ENCODE measurements around the gene AFAP1L2. TPM values are rescaled to one million over a fixed set of nuclear protein-coding genes. Genes with fewer than 3 reads are reported as not detected.

AFAP1L2 gene
- total and polyA plus RNA-seq, 4 experiments from 2014 or later: 0.50 to 4.3 (median 2.3) TPM

- Mint-ChIP-seq H3K27me3 (peaks cover 57 to 66% of the 10 kb centered on the region in 2 donors), H3K4me3 (no peak overlapping the region), H3K36me3 (peaks cover 0 to 2% of the 10 kb centered on the region in 2 donors), H3K27ac (no peak overlapping the region), H3K4me1 (peaks cover 0 to 18% (median 11%) of the 10 kb centered on the region in 4 donors), H3K9me3 (peaks cover 0 to 1% (median 0%) of the 10 kb centered on the region in 8 donors)
- no peaks in the 10 kb centered on the region for H3K9me3 ChIP-seq (ENCODE audit: control insufficient read depth in 1 of 2, low read length in 2 of 2)
- CTCF ChIA-PET (ENCODE audit: partially characterized antibody): interaction anchor here (1.4 kb wide), 1 partner anchor 97 kb away, joined by 3 read pairs; no protein-coding TSS in a partner anchor
- H3K27ac ChIP-seq (ENCODE audit: low read depth, low read length): no peak overlapping the region
- intact Hi-C loops (cut with micrococcal nuclease): no loop called here
- DNase-seq: no peak
- H3K36me3 ChIP-seq (ENCODE audit: insufficient read depth, low read length): no peaks in the 10 kb centered on the region
- no peaks in the 10 kb centered on the region for H3K4me1 ChIP-seq (ENCODE audit: insufficient read depth, low read length)
- POLR2A ChIA-PET (ENCODE audit: partially characterized antibody): no interaction called here
- no peaks in the 10 kb centered on the region for H3K27me3 ChIP-seq (ENCODE audit: insufficient read depth, low read length)
- H3K4me3 ChIP-seq (ENCODE audit: low read length in 2 of 2): no peak overlapping the region
Measured at GRCh38 chr10:114401195-114401791, 3.0 kb downstream of the AFAP1L2 start.

GRCh38 chr10:114400091-114400490, 4.2 kb downstream of the AFAP1L2 start:
- H3K27ac Mint-ChIP-seq: no peak overlapping the region

GRCh38 chr10:114399576-114399975, 4.7 kb downstream of the AFAP1L2 start:
- Mint-ChIP-seq H3K4me1 (peaks cover 0 to 11% (median 7%) of the 10 kb centered on the region in 4 donors), H3K27ac (no peak overlapping the region), H3K27me3 (peaks cover 54 to 61% of the 10 kb centered on the region in 2 donors), H3K36me3 (no peaks in the 10 kb centered on the region), H3K9me3 (no peaks in the 10 kb centered on the region), H3K4me3 (no peak overlapping the region)
- POLR2A ChIA-PET (ENCODE audit: partially characterized antibody): no interaction called here
- no peak for DNase-seq
- Histone ChIP-seq H3K36me3 (ENCODE audit: insufficient read depth, low read length) (no peaks in the 10 kb centered on the region), H3K9me3 (ENCODE audit: control insufficient read depth in 1 of 2, low read length in 2 of 2) (no peaks in the 10 kb centered on the region), H3K4me3 (ENCODE audit: low read length in 2 of 2) (no peak overlapping the region), H3K27ac (ENCODE audit: low read depth, low read length) (no peak overlapping the region), H3K27me3 (ENCODE audit: insufficient read depth, low read length) (no peaks in the 10 kb centered on the region), H3K4me1 (ENCODE audit: insufficient read depth, low read length) (no peaks in the 10 kb centered on the region)
- intact Hi-C loops (cut with micrococcal nuclease): no loop called here
- CTCF ChIA-PET (ENCODE audit: partially characterized antibody): no interaction called here

More at GRCh38 chr10:114400091-114400490, 4.2 kb downstream of the AFAP1L2 start:
- Mint-ChIP-seq H3K4me3 (no peak overlapping the region), H3K36me3 (no peaks in the 10 kb centered on the region), H3K4me1 (peaks cover 0 to 12% (median 9%) of the 10 kb centered on the region in 4 donors), H3K27me3 (peaks cover 56 to 59% of the 10 kb centered on the region in 2 donors), H3K9me3 (no peaks in the 10 kb centered on the region)
- no peaks in the 10 kb centered on the region for H3K36me3 ChIP-seq (ENCODE audit: insufficient read depth, low read length)
- H3K4me1 ChIP-seq (ENCODE audit: insufficient read depth, low read length): no peaks in the 10 kb centered on the region
- H3K27ac ChIP-seq (ENCODE audit: low read depth, low read length): no peak overlapping the region
- H3K9me3 ChIP-seq (ENCODE audit: control insufficient read depth in 1 of 2, low read length in 2 of 2): no peaks in the 10 kb centered on the region
- ChIA-PET POLR2A (ENCODE audit: partially characterized antibody) (no interaction called here), CTCF (ENCODE audit: partially characterized antibody) (no interaction called here)
- no peak overlapping the region for H3K4me3 ChIP-seq (ENCODE audit: low read length in 2 of 2)
- H3K27me3 ChIP-seq (ENCODE audit: insufficient read depth, low read length): no peaks in the 10 kb centered on the region
- no peak for DNase-seq
- intact Hi-C loops (cut with micrococcal nuclease): no loop called here

DNA sequence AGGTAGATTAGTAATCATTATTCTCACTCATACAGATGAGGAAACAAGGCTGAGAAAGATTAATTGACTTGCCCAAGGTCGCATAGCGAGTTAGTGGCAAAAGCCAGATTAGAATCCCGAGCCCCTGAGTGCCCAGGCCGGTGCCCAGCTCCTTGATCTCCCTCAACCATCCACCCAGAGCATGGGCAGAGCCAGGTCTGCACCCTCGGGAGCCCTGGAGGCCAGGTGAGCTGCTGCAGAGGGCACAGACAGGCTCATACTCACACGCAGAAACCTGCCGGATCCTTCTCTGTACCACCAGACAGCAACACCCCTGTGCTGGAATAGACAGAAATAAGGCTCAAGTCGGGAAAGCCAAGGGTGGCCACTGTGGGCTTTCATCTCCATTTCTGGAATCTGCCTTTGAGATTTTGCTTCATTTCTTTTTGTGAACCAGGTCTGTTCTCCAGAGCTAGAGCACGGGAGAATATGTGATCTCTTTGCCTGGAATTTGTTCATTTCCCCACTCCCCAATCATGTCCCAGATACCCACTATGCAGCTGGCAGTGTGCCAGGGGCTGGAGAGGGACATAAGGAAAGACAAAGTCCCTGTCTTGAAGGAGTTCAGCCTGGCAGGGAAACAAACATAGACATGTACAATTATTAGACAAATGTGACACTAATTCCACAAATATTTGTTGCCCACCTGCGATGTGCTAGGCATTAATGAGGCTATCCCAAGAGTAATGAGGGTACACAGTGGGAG, 5.5 kb downstream of the AFAP1L2 start:
- Histone ChIP-seq H3K27ac (ENCODE audit: low read depth, low read length) (no peak overlapping the region), H3K9me3 (ENCODE audit: control insufficient read depth in 1 of 2, low read length in 2 of 2) (no peaks in the 10 kb centered on the region), H3K27me3 (ENCODE audit: insufficient read depth, low read length) (no peaks in the 10 kb centered on the region), H3K36me3 (ENCODE audit: insufficient read depth, low read length) (no peaks in the 10 kb centered on the region), H3K4me1 (ENCODE audit: insufficient read depth, low read length) (no peaks in the 10 kb centered on the region), H3K4me3 (ENCODE audit: low read length in 2 of 2) (no peak overlapping the region)
- no peak overlapping the region for H3K27ac Mint-ChIP-seq
- H3K9me3 Mint-ChIP-seq: no peaks in the 10 kb centered on the region
- CTCF ChIA-PET (ENCODE audit: partially characterized antibody): no interaction called here
- H3K4me1 Mint-ChIP-seq: peaks cover 0 to 11% (median 7%) of the 10 kb centered on the region in 4 donors
- DNase-seq: no peak
- POLR2A ChIA-PET (ENCODE audit: partially characterized antibody): no interaction called here
- no peaks in the 10 kb centered on the region for H3K36me3 Mint-ChIP-seq
- intact Hi-C loops (cut with micrococcal nuclease): no loop called here
- H3K4me3 Mint-ChIP-seq: no peak overlapping the region
- peaks cover 54 to 62% of the 10 kb centered on the region in 2 donors for H3K27me3 Mint-ChIP-seq

- CTCF ChIA-PET (ENCODE audit: partially characterized antibody): no interaction called here
- intact Hi-C loops (cut with micrococcal nuclease): no loop called here
Measured at GRCh38 chr10:114397651-114398145, 6.6 kb downstream of the AFAP1L2 start.

GRCh38 chr10:114396464-114396863, 7.8 kb downstream of the AFAP1L2 start:
- ChIA-PET CTCF (ENCODE audit: partially characterized antibody) (no interaction called here), POLR2A (ENCODE audit: partially characterized antibody) (no interaction called here)
- Histone ChIP-seq H3K4me3 (ENCODE audit: low read length in 2 of 2) (no peak overlapping the region), H3K4me1 (ENCODE audit: insufficient read depth, low read length) (no peaks in the 10 kb centered on the region), H3K9me3 (ENCODE audit: control insufficient read depth in 1 of 2, low read length in 2 of 2) (no peaks in the 10 kb centered on the region), H3K27me3 (ENCODE audit: insufficient read depth, low read length) (no peaks in the 10 kb centered on the region), H3K27ac (ENCODE audit: low read depth, low read length) (no peak overlapping the region), H3K36me3 (ENCODE audit: insufficient read depth, low read length) (no peaks in the 10 kb centered on the region)
- H3K4me3 Mint-ChIP-seq: no peak overlapping the region
- no peak overlapping the region for H3K27ac Mint-ChIP-seq
- peaks cover 50 to 55% of the 10 kb centered on the region in 2 donors for H3K27me3 Mint-ChIP-seq
- H3K9me3 Mint-ChIP-seq: no peaks in the 10 kb centered on the region
- H3K36me3 Mint-ChIP-seq: no peaks in the 10 kb centered on the region
- H3K4me1 Mint-ChIP-seq: no peaks in the 10 kb centered on the region
- DNase-seq: no peak
- intact Hi-C loops (cut with micrococcal nuclease): no loop called here

More at GRCh38 chr10:114397651-114398145, 6.6 kb downstream of the AFAP1L2 start:
- Histone ChIP-seq H3K36me3 (ENCODE audit: insufficient read depth, low read length) (no peaks in the 10 kb centered on the region), H3K27me3 (ENCODE audit: insufficient read depth, low read length) (no peaks in the 10 kb centered on the region), H3K27ac (ENCODE audit: low read depth, low read length) (no peak overlapping the region), H3K4me3 (ENCODE audit: low read length in 2 of 2) (no peak overlapping the region), H3K9me3 (ENCODE audit: control insufficient read depth in 1 of 2, low read length in 2 of 2) (no peaks in the 10 kb centered on the region), H3K4me1 (ENCODE audit: insufficient read depth, low read length) (no peaks in the 10 kb centered on the region)
- POLR2A ChIA-PET (ENCODE audit: partially characterized antibody): no interaction called here
- DNase-seq: no peak
- Mint-ChIP-seq H3K27me3 (peaks cover 53 to 63% of the 10 kb centered on the region in 2 donors), H3K4me1 (peaks cover 0 to 4% (median 1%) of the 10 kb centered on the region in 4 donors), H3K4me3 (no peak overlapping the region), H3K9me3 (no peaks in the 10 kb centered on the region), H3K36me3 (no peaks in the 10 kb centered on the region), H3K27ac (no peak overlapping the region)

DNA sequence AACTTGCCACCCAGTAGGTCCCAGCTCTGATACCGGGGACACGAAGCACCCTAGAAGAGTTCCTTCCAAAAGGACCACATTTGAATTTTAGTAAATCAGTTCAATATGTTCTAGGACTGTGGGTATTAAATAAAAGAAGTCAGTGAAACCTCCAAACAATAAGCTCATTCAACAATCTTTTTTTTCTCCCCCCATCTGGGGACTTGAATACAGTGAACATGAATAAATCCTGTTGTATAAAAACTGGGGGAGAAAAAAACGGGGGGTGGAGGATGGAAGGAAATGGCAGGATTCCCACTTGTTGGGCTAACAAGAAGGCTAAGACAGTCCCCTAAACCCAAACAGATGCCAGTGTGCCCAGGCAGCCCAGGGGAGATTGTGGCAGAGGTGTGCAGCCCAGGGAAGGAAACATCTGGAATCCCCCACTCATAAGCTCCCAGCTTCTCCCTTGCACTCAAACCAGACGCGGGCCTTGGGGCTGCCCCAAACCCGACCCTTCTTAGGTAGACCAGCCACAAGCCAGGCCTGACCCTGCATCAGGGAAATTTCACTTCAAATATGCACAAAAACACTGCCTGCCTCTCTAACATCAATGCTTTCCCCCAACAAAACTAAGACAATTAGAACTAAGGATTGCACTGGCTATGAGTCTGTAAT, 8.8 kb downstream of the AFAP1L2 start:
- Histone ChIP-seq H3K27ac (ENCODE audit: low read depth, low read length) (no peak overlapping the region), H3K4me3 (ENCODE audit: low read length in 2 of 2) (no peak overlapping the region), H3K36me3 (ENCODE audit: insufficient read depth, low read length) (no peaks in the 10 kb centered on the region), H3K9me3 (ENCODE audit: control insufficient read depth in 1 of 2, low read length in 2 of 2) (no peaks in the 10 kb centered on the region), H3K4me1 (ENCODE audit: insufficient read depth, low read length) (no peaks in the 10 kb centered on the region), H3K27me3 (ENCODE audit: insufficient read depth, low read length) (no peaks in the 10 kb centered on the region)
- Mint-ChIP-seq H3K9me3 (no peaks in the 10 kb centered on the region), H3K4me1 (no peaks in the 10 kb centered on the region), H3K27me3 (peaks cover 45 to 46% of the 10 kb centered on the region in 2 donors), H3K27ac (no peak overlapping the region), H3K4me3 (no peak overlapping the region), H3K36me3 (no peaks in the 10 kb centered on the region)
- ChIA-PET CTCF (ENCODE audit: partially characterized antibody) (interaction anchor here (1.1 kb wide), 1 partner anchor 91 kb away, joined by 3 read pairs; no protein-coding TSS in a partner anchor), POLR2A (ENCODE audit: partially characterized antibody) (no interaction called here)
- DNase-seq: no peak
- intact Hi-C loops (cut with micrococcal nuclease): no loop called here
